SK-N-SH (cell line): ENCODE results near the gene COP1. TPM values are rescaled to one million over a fixed set of nuclear protein-coding genes. Genes with fewer than 3 reads are reported as not detected.
A peak's percentile ranks its signal among the peaks of the same experiment; 100 is the strongest.
"Not testable (repeated sequence)": the region's sequence is repeated elsewhere in the genome, so short reads cannot be mapped to it uniquely, and the experiment has no call there.

Source experiments
- CTCF ChIA-PET: fragments of 300-600, 350-600 bp; formaldehyde crosslinking; extraction: SDS; loops from one replicate; lab custom pipeline; 2021; lab: Yijun Ruan, JAX
- POLR2A ChIA-PET: fragments of 350-600 bp; sonication (Branson Sonifier 250); formaldehyde crosslinking; extraction: SDS; loops from one replicate; lab custom pipeline; 2020; ENCODE audit warnings: antibody characterized with exemption, inconsistent platforms; lab: Yijun Ruan, JAX
- DNase-seq: peaks from one replicate; pipeline ENCODE4 v3.0.0; 2012
- H2AFZ ChIP-seq: fragments of 200-600 bp; sonication (generic); 2 replicates; pipeline ENCODE4 v1.8.1; 2016; ENCODE audit warnings: antibody characterized with exemption, mild to moderate bottlenecking, low read depth
- H3F3A ChIP-seq: fragments of 200-600 bp; sonication (generic); replicated peaks from 2 replicates; pipeline ENCODE3; 2016; ENCODE audit warnings: antibody characterized with exemption, mild to moderate bottlenecking; ENCODE audit not compliant: insufficient read depth
- H3K27ac ChIP-seq, 2 experiments: fragments of 200-500 bp in 1 of 2; fragments of 200-600 bp in 1 of 2; sonication (Bioruptor generic) in 1 of 2; sonication (generic), shearing (Covaris generic) in 1 of 2; 2 replicates each; pipeline versions ENCODE4 v1.5.1 to v1.6.1; 2014 to 2016; ENCODE audit warnings: low read depth in 2 of 2, inconsistent platforms in 1 of 2, low read length in 1 of 2, mild to moderate bottlenecking in 1 of 2, mixed read lengths in 1 of 2
- H3K27me3 ChIP-seq: fragments of 200-600 bp; sonication (generic), shearing (Covaris generic); 2 replicates; pipeline ENCODE4 v1.6.1; 2016; ENCODE audit warnings: mixed run types; ENCODE audit not compliant: insufficient read depth
- H3K36me3 ChIP-seq, 2 experiments: fragments of 200-500 bp in 1 of 2; fragments of 200-600 bp in 1 of 2; sonication (Bioruptor generic) in 1 of 2; sonication (generic) in 1 of 2; replicated peaks in 1 of 2; 2 replicates each; pipeline versions ENCODE3 to v1.5.1; 2014 to 2016; ENCODE audit warnings: low read length in 1 of 2, mild to moderate bottlenecking in 1 of 2; ENCODE audit not compliant: insufficient read depth in 2 of 2, control insufficient read depth in 1 of 2
- H3K4me1 ChIP-seq, 2 experiments: fragments of 200-500 bp in 1 of 2; fragments of 200-600 bp in 1 of 2; sonication (Bioruptor generic) in 1 of 2; sonication (generic), shearing (Covaris generic) in 1 of 2; 2 replicates each; pipeline versions ENCODE4 v1.5.1 to v1.6.1; 2014 to 2016; ENCODE audit warnings: low read depth in 1 of 2, low read length in 1 of 2, mixed run types in 1 of 2; ENCODE audit not compliant: insufficient read depth in 2 of 2, control insufficient read depth in 1 of 2
- H3K4me2 ChIP-seq: fragments of 200-600 bp; sonication (generic), shearing (Covaris generic); 2 replicates; pipeline ENCODE4 v1.6.1; 2017; ENCODE audit warnings: mixed run types
- H3K4me3 ChIP-seq, 2 experiments: fragments of 200-500 bp in 1 of 2; fragments of 200-600 bp in 1 of 2; sonication (Bioruptor generic) in 1 of 2; sonication (generic), shearing (Covaris generic) in 1 of 2; 2 replicates each; pipeline versions ENCODE4 v1.5.1 to v1.8.1; 2014 to 2016; ENCODE audit warnings: low read depth in 2 of 2, inconsistent platforms in 1 of 2, low read length in 1 of 2, mild to moderate bottlenecking in 1 of 2, mixed read lengths in 1 of 2, moderate library complexity in 1 of 2
- H3K79me2 ChIP-seq: fragments of 200-600 bp; sonication (generic); 2 replicates; pipeline ENCODE4 v1.8.1; 2017; ENCODE audit warnings: mild to moderate bottlenecking; ENCODE audit not compliant: insufficient read depth
- H3K9ac ChIP-seq: fragments of 200-600 bp; sonication (generic); 2 replicates; pipeline ENCODE4 v1.6.1; 2017; ENCODE audit warnings: mixed run types
- H3K9me2 ChIP-seq: fragments of 200-600 bp; sonication (generic); 2 replicates; pipeline ENCODE4 v1.6.1; 2017; ENCODE audit warnings: mixed run types
- H3K9me3 ChIP-seq: fragments of 200-600 bp; sonication (generic); 2 replicates; pipeline ENCODE4 v1.6.1; 2017; ENCODE audit warnings: mixed run types, mild to moderate bottlenecking, moderate library complexity
- H4K20me1 ChIP-seq: fragments of 200-600 bp; sonication (generic); 2 replicates; pipeline ENCODE4 v1.6.1; 2017; ENCODE audit warnings: mild to moderate bottlenecking, mixed run types; ENCODE audit not compliant: insufficient read depth
- CTCF ChIP-seq: fragments of 200-600 bp; sonication (generic); IDR thresholded peaks from 2 replicates; pipeline ENCODE4 v1.6.1; 2017; ENCODE audit warnings: antibody characterized with exemption, mild to moderate bottlenecking, moderate library complexity
- EP300 ChIP-seq, 2 experiments: IDR thresholded peaks; 2 replicates each; pipeline versions ENCODE4 v1.4.0 to v1.6.1; 2012; ENCODE audit warnings: borderline replicate concordance in 1 of 2, low read depth in 1 of 2, low read length in 1 of 2
- NFIC ChIP-seq: IDR thresholded peaks from 2 replicates; pipeline ENCODE4 v1.4.0; 2012; ENCODE audit warnings: borderline replicate concordance
- RAD21 ChIP-seq: IDR thresholded peaks from 2 replicates; pipeline ENCODE4 v1.6.1; 2012; ENCODE audit warnings: mild to moderate bottlenecking, low read length
- SMC3 ChIP-seq: IDR thresholded peaks from 2 replicates; pipeline ENCODE4 v1.6.1; 2012; ENCODE audit warnings: low read depth, low read length, improper control_type of control experiment
- TCF12 ChIP-seq: IDR thresholded peaks from 2 replicates; pipeline ENCODE4 v1.4.0; 2012
- WGBS: methylation state at CpG from one replicate; pipeline ENCODE4 v1.1.6; 2017; ENCODE audit warnings: low lambda C conversion rate; 5-methylcytosine and 5-hydroxymethylcytosine counted together
- polyA plus RNA-seq, 3 experiments: library from polyadenylated mRNA; depleted of rRNA; stranded (reverse); fragments of >200 nt; gene quantifications; 2 replicates each; pipeline ENCODE4 v1.2.3, GENCODE V29; 2012

Gene COP1
- polyA plus RNA-seq, 1 of the 3 experiments (the other 2 are of a cell fraction): 10.3 TPM

DNA sequence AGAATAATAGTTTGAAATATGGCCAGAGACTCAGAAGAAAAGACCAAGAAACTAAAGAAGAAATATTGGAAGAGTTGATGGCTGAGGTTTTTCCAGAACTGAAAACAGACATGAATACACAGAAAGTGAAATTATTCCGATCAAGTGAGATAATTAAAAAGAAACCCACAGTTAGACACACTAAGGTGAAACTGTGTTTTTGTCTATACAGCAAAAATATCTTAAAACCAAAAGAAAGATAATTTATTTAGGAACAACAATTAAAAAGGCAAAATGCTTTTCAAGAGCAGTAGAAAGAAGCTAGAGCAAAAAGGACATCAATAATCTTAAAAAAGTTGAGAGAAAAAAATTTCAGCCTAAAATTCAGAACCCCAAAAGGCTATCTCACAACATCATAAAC lies 116.3 kb downstream of the COP1 start:
- H3K9me2 ChIP-seq: no peaks in the 10 kb centered on the region
- ChIA-PET CTCF (no interaction called here), POLR2A (no interaction called here)
- no peak for TF ChIP-seq EP300 (IDR thresholded peaks at IDR 0.05; ENCODE audit: borderline replicate concordance in 1 of 2, low read depth in 1 of 2, low read length in 1 of 2)
- TF ChIP-seq TCF12: no peak
- no peaks in the 10 kb centered on the region for H3K9me3 ChIP-seq
- no peak for DNase-seq
- no peaks in the 10 kb centered on the region for H4K20me1 ChIP-seq
- H3K36me3 ChIP-seq: peaks cover 5 to 13% of the 10 kb centered on the region in 2 experiments
- H3K4me3 ChIP-seq: no peak overlapping the region
- H3K27me3 ChIP-seq: no peaks in the 10 kb centered on the region
- peaks cover 18% of the 10 kb centered on the region; the same call in 1 of the 2 replicates for H3K79me2 ChIP-seq
- H3K9ac ChIP-seq: no peak overlapping the region
- no peak overlapping the region for H3K27ac ChIP-seq
- peaks cover 13% of the 10 kb centered on the region for H3F3A ChIP-seq
- no peak overlapping the region for H3K4me2 ChIP-seq
- H2AFZ ChIP-seq: no peak overlapping the region
- no peaks in the 10 kb centered on the region; a peak in 1 of 4 replicates for H3K4me1 ChIP-seq
- 94% methylated on average over 1 of the region's 1 CpG for WGBS

DNA sequence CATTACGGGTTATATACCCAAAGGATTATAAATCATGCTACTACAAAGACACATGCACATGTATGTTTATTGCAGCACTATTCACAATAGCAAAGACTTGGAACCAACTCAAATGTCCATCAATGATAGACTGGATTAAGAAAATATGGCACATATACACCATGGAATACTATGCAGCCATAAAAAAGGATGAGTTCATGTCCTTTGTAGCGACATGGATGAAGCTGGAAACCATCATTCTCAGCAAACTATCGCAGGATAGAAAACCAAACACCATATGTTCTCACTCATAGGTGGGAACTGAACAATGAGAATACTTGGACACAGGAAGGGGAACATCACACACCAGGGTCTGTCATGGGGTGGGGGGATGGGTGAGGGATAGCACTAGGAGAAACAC lies 119.3 kb downstream of the COP1 start:
- H2AFZ ChIP-seq, H3K4me3 ChIP-seq, H3K9me2 ChIP-seq, H3F3A ChIP-seq, H3K4me2 ChIP-seq, H3K9me3 ChIP-seq, H3K4me1 ChIP-seq, POLR2A ChIA-PET, H3K27ac ChIP-seq, DNase-seq, H3K9ac ChIP-seq, H3K27me3 ChIP-seq, H4K20me1 ChIP-seq: not testable (repeated sequence)
- H3K36me3 ChIP-seq: peaks cover 15 to 20% of the 10 kb centered on the region in 2 experiments
- WGBS: 100% methylated on average over 3 of the region's 3 CpGs
- H3K79me2 ChIP-seq: peaks cover 18% of the 10 kb centered on the region; the same call in 1 of the 2 replicates
- CTCF ChIA-PET: interaction anchor here (0.7 kb wide), 1 partner anchor 901 kb away, joined by 3 read pairs; no protein-coding TSS in a partner anchor

DNA sequence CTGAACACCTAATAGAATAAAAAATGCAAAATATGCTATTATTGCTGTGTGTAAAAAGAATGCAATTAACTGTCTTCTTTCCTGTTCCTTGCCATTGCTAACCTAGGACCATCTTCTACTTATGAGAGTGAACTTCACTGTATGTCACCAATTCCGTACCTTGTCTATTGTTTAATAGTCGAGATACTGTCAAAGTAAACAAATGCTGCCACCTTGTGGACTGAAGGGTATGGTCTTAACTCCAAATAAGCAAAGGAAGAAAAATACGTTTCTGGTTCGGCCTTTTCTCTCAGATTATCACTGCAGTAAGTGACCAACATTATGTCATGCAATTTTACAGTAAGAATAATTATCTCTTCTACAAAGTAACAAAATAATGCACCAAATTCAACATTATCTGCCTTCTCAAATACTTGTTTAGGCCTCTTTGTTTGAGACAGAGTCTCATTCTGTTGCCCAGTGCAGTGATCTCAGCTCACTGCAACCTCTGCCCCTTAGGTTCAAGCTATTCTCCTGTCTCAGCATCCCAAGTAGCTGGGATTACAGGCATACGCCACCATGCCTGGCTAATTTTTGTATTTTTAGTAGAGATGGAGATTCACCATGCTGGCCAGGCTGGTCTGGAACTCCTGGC lies 133.4 kb downstream of the COP1 start:
- CTCF ChIA-PET: interaction anchor here (0.6 to 2.3 kb wide), 18 partner anchors 9 to 1042 kb away, joined by 3 to 37 read pairs (median 4); no protein-coding TSS in a partner anchor
- Histone ChIP-seq H3K9me3 (no peaks in the 10 kb centered on the region; the same call in 1 of the 2 replicates), H3K36me3 (peaks cover 7 to 38% of the 10 kb centered on the region in 2 experiments), H3K9me2 (no peaks in the 10 kb centered on the region), H3K9ac (no peak overlapping the region), H3K4me3 (no peak overlapping the region; a peak in 1 of 4 replicates), H2AFZ (no peak overlapping the region), H3K27ac (no peak overlapping the region), H3K27me3 (no peaks in the 10 kb centered on the region), H3F3A (peaks cover 6% of the 10 kb centered on the region), H4K20me1 (no peaks in the 10 kb centered on the region), H3K79me2 (peaks cover 25% of the 10 kb centered on the region; the same call in 1 of the 2 replicates), H3K4me2 (no peak overlapping the region), H3K4me1 (no peaks in the 10 kb centered on the region; a peak in 1 of 4 replicates)
- POLR2A ChIA-PET: no interaction called here
- 45% methylated on average over 5 of the region's 5 CpGs for WGBS
- TF ChIP-seq SMC3 (peak; percentile 84), RAD21 (peak; percentile 98), CTCF (peak; percentile 84), NFIC (no peak)
- peak; percentile 57 for DNase-seq
